Right renal cortex interstitium (tissue), 3 donors: ENCODE results near the gene PJA1. TPM values are rescaled to one million over a fixed set of nuclear protein-coding genes. Genes with fewer than 3 reads are reported as not detected.

ENCODE experiments used
- DNase-seq, 3 donors: peaks; one replicate each; pipeline ENCODE4 v3.0.0-alpha.2; 2013; ENCODE audit warnings: low read depth in 3 of 3, low spot score in 2 of 3
- polyA plus RNA-seq, 3 donors: library from polyadenylated mRNA; unstranded; fragments of 120-200 nt; gene quantifications; one replicate each; pipeline ENCODE4 v1.2.1, GENCODE V29; 2013; ENCODE audit not compliant: insufficient read length in 3 of 3

Gene PJA1
- 100 to 1,000 TPM in 2 of 3 donors, 10 to 100 TPM in 1; 93.1 to 109 (median 103) TPM for polyA plus RNA-seq

- DNase-seq, result peak in 1 of 3 donors; percentile 47
These were observed at the start of gene PJA1 for GRCh38 chrX:69165087-69165651. TSS of gene PJA1 (minus strand) at chrX:69165453. CDS start at chrX:69163073, 2,380 bp downstream.

DNA sequence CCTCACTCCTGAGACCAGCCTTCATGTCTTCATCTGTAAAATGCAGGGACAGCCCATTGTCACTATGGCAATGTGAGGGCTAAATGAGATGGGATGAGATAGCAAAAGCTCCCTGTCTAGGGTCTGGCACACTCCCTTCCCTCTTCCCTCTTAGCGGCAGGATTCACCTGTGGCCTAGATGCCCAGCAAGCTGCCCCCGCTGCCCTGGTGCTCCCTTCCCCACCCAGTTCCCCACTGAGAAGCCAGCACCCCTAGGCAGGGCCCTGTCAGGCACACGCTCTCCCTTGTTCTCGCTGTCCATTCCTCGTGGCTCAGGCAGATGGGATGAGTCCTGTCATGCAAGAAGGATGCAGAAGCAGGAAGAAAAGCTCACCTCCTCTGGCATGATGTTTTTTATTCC is 49.2 kb upstream of the PJA1 start:
- DNase-seq, result no peak

- DNase-seq, result no peak
These were observed 46.4 kb upstream of the PJA1 start for GRCh38 chrX:69211701-69212100.

- no peak for DNase-seq
These were observed 45.3 kb upstream of the PJA1 start for GRCh38 chrX:69210581-69210980.

GRCh38 chrX:69207216-69207615 is 42.0 kb upstream of the PJA1 start:
- peak in 1 of 3 donors; percentile 21 for DNase-seq

GRCh38 chrX:69203638-69204037 is 38.4 kb upstream of the PJA1 start:
- DNase-seq, result no peak

DNA sequence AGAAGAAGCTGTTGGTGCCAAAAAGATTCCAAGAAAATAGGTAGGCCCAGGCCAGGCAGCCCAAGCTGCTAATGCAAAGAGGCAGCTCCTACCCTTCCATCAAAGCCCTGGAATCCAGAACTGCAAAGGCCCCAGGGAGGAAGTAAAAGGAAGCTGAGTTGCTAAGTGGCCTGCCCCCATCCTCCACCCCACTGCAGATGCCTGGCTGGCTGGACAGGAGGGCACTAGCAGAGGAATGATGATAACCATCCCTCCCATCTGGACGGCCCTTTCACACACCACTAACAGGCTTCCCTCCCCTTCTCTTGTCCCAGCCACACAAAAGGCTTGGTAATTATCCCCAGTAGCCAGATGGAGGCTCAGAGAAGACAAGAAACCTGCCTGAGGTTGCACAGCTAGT is 32.4 kb upstream of the PJA1 start:
- DNase-seq, result no peak

DNA sequence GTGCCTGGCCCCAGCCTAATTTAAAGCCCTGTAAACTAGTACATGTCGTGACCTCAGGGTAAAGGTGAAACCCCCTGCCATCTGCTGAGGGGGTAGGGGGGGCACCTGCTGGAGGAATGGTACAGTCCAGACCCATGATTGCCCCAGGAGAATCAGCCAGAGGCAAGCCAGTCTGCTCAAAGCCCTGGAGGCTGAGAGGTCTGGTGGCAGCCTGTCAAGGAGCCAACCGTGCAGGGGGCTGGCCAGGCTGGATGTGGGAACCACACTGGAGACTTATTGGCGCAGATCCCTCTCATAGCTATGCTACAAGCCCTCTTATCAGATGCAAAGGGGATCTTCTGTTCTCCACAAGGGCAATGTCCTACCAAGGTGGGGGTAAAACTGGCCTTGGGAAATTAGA is 31.4 kb upstream of the PJA1 start:
- no peak for DNase-seq

- no peak for DNase-seq
These were observed 30.6 kb upstream of the PJA1 start for GRCh38 chrX:69195810-69196209.

DNA sequence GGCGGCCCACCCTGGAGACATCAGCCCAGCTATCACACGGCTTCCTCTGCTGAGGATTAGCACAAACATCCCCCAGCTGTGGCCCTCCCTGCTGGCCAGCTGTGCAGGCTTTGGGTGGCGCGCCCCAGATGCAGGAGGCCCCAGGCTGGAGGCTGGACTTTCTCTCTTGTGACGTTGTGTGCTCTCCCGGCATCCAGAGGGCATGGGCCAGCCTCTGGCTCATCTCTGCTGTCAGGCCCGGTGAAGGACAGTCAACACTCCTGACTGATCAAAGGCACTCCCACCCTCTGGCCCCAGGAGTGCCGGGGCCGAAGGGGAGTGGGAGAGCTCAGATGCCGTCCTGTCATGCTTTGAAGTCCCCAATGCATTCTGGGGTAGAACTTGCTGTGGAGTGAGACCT is 29.9 kb upstream of the PJA1 start:
- DNase-seq, result no peak

- DNase-seq, result no peak
These were observed 27.4 kb upstream of the PJA1 start for GRCh38 chrX:69192603-69193002.

- DNase-seq, result peak in 1 of 3 donors; percentile 41
These were observed 24.5 kb upstream of the PJA1 start for GRCh38 chrX:69189576-69190371.

- no peak for DNase-seq
These were observed 21.4 kb upstream of the PJA1 start for GRCh38 chrX:69186651-69187050.

- no peak for DNase-seq
These were observed 20.6 kb upstream of the PJA1 start for GRCh38 chrX:69185886-69186285.

DNA sequence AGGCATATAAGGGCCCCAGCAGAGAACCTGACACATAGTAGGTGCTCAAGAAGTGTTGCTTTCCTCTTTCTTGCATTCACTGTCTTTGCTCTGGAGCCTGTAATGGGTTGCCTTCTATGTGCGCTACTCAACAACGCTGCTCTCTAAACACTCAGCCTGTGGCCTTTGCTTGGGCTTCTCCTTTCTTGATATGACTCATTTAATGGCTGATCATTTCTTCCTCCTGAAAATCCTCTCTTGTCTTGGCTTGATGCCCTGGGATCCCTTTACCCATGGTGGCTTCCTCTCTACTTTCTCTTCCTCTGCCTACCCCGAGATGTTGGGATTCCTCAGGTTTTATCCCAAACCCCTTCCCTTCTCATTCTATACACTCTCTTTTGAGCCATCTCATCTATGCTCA is 19.9 kb upstream of the PJA1 start:
- DNase-seq, result no peak

GRCh38 chrX:69182818-69183380 is 17.6 kb upstream of the PJA1 start:
- no peak for DNase-seq

- DNase-seq, result peak in 1 of 3 donors; percentile 56
These were observed 14.2 kb upstream of the PJA1 start for GRCh38 chrX:69179380-69179911.

DNA sequence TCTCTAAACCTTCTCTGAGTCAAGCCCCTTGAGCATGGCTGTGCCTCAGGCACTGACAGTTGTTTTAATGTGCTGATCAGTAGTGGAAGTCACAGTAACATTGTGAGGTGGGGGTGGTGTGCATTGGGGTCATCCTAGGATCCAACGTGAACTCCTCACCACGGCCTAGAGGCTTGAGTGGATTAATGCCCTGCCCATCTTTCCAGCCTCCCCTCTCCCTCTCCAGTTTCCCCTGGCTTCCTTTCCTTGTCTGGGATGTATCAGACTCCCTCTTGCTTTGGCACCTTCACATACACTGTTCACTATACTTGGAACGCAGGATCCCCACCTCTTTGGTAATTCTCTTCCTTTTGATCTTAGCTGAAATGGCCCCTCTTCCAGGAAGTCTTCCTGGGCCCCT is 13.3 kb upstream of the PJA1 start:
- DNase-seq, result no peak

GRCh38 chrX:69177511-69178162 is 12.4 kb upstream of the PJA1 start:
- no peak for DNase-seq

GRCh38 chrX:69176053-69176452 is 10.8 kb upstream of the PJA1 start:
- DNase-seq, result no peak

- DNase-seq, result no peak
These were observed 8.7 kb upstream of the PJA1 start for GRCh38 chrX:69173906-69174305.
